Stimulated activated CD4-positive, alpha-beta T cell treated with anti-CD3 and anti-CD28 coated beads, Interleukin-1b, Interleukin-23, amount 100 ng/mL, for 24 hours (primary cell): ENCODE results near the gene TAC1.
"Not testable (repeated sequence)": the region's sequence is repeated elsewhere in the genome, so short reads cannot be mapped to it uniquely, and the experiment has no call there.

Experiments used
- DNase-seq, 4 experiments: peaks; one replicate each; pipeline ENCODE4 v3.0.0-alpha.2; 2020; ENCODE audit warnings: low read depth in 4 of 4, low spot score in 1 of 4

The TAC1 gene

GRCh38 chr7:97731736-97732564 is at the start of gene TAC1:
Gene TAC1, plus strand, starts transcription at chr7:97732086. Its CDS starts 527 bp downstream, at chr7:97732613.
- no peak for DNase-seq

GRCh38 chr7:97685952-97686351 is 45.9 kb upstream of the TAC1 start:
- no peak for DNase-seq

- DNase-seq, result no peak
These were observed 38.3 kb upstream of the TAC1 start for GRCh38 chr7:97693586-97693985.

- DNase-seq, result no peak
These were observed 37.5 kb upstream of the TAC1 start for GRCh38 chr7:97694355-97694754.

- DNase-seq, result no peak
These were observed 34.5 kb upstream of the TAC1 start for GRCh38 chr7:97697396-97697795.

GRCh38 chr7:97722386-97722785 is 9.5 kb upstream of the TAC1 start:
- no peak for DNase-seq

GRCh38 chr7:97732565-97733275 is 834 bp downstream of the TAC1 start:
- DNase-seq, result no peak

- DNase-seq, result no peak
These were observed 1.6 kb downstream of the TAC1 start for GRCh38 chr7:97733276-97734161.

GRCh38 chr7:97734255-97734654 is 2.4 kb downstream of the TAC1 start:
- no peak for DNase-seq

GRCh38 chr7:97735075-97735474 is 3.2 kb downstream of the TAC1 start:
- DNase-seq, result no peak

- DNase-seq, result no peak
These were observed 16.6 kb downstream of the TAC1 start for GRCh38 chr7:97748482-97748881.

- DNase-seq, result no peak
These were observed 19.7 kb downstream of the TAC1 start for GRCh38 chr7:97751566-97751965.

- DNase-seq, result no peak
These were observed 20.3 kb downstream of the TAC1 start for GRCh38 chr7:97752215-97752614.

- no peak for DNase-seq
These were observed 25.9 kb downstream of the TAC1 start for GRCh38 chr7:97757824-97758223.

- no peak for DNase-seq
These were observed 39.0 kb downstream of the TAC1 start for GRCh38 chr7:97770850-97771249.

- DNase-seq, result no peak
These were observed 39.7 kb downstream of the TAC1 start for GRCh38 chr7:97771576-97771975.

GRCh38 chr7:97772045-97772901 is 40.4 kb downstream of the TAC1 start:
- DNase-seq, result no peak

GRCh38 chr7:97786398-97786797 is 54.5 kb downstream of the TAC1 start:
- DNase-seq, result not testable (repeated sequence)
